Measurements from ENCODE around the gene C4A.
"Not testable (repeated sequence)": the region's sequence is repeated elsewhere in the genome, so short reads cannot be mapped to it uniquely, and the experiment has no call there.

The C4A gene

DNA sequence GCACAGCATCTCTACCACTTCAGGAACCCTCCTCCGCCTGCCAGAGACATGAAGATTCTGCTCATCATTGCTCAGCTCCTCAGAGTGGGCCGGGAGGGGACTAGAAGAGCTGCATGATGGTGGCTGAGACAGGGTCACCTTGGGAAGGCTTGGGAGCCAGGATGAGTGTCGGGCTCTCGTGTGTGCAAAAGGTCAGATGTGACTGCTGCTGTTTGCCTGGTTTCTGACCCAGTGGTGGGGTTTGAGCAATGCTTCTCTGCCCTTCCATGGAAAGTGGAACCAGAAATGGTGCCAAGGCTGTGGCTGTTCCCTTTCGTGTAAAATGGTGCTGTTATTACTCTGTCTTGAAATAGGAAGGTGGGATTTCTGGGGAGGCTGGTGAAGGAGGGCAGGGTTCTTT, 859 bp upstream of the C4A start:
- DNase-seq (ENCODE audit: low spot score) = not testable (repeated sequence)

DNA sequence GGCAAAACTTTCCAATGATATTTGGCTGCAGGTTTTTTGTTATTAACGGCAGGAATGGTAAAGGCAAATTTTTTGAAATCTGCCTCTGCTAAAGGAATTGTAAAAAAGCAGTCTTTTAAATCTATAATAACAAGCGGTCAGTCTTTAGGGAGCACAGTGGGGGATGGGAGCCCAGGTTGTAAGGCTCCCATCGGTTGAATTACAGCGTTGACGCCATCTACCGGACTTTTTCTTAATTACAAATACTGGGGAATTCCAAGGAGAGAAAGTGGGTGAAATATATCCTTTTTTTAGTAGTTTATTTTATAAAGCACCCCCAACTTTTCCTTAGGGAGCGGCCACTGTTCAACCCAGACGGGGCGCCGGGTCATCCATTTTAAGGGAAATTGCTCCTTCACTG, 7.5 kb downstream of the C4A start:
- not testable (repeated sequence) for DNase-seq (ENCODE audit: low spot score)

DNA sequence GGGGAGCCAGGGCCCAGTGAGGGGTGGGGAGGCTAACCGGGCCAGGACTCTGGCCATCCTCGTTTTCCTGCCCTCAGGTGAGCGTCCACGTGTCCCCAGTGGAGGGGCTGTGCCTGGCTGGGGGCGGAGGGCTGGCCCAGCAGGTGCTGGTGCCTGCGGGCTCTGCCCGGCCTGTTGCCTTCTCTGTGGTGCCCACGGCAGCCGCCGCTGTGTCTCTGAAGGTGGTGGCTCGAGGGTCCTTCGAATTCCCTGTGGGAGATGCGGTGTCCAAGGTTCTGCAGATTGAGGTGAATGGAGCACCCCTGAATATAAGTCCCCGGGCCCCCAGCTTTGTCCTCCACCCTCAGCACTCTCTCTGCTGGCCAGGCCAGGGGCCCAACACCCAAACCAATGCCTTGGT, 12.6 kb downstream of the C4A start:
- DNase-seq (ENCODE audit: low spot score) = not testable (repeated sequence)

GRCh38 chr6:31996385-31996784, 14.5 kb downstream of the C4A start:
- DNase-seq (ENCODE audit: low spot score) = not testable (repeated sequence)

DNA sequence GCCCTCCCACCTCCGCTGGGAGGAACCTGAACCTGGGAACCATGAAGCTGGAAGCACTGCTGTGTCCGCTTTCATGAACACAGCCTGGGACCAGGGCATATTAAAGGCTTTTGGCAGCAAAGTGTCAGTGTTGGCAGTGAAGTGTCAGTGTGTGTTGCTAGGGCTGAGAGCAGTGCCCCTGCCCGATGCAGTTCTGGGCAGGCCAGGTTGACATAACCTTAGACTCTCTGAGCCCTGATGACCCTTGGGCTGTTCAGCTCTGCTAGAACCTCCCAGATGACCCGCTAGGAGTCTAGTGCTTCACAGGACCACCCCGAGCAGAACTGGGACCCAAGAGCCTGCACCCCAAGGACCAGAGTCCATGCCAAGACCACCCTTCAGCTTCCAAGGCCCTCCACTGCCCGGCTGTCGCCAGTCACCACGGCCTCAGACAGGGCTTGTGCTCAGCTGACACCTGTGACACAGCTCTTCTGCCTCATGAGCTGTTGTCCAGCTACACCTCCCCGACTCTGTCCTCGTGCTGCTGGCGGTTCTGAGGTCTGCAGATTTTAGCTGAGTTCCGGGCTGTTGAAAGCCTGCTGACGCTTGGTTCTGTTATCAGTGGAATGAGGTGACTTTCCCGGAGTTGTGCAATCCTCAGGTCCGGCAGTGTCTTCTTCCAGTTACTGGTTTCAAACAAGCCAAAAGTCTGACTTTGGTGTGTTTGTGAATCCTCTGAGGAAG, 20.9 kb downstream of the C4A start:
- not testable (repeated sequence) for DNase-seq (ENCODE audit: low spot score)

DNA sequence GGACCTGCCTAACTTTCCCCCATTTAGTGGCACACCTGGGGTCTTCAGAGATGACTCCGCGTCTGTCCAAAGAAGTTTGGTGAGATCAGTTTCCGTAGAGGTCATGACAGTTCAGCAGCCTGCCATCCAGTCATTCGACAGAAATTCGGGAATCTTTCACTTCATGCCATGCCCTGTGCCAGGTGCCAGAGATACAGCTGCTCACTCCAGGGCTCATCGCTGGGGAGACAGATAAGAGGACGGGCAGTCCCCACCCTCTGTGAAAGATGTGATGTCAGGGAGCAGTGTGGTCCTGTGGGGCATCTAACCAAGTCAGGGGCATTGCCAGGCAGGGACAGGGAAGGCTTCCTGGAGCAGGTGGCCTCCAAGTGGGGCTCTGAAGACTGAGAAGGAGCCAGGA, 21.4 kb downstream of the C4A start:
- not testable (repeated sequence) for DNase-seq (ENCODE audit: low spot score)

DNA sequence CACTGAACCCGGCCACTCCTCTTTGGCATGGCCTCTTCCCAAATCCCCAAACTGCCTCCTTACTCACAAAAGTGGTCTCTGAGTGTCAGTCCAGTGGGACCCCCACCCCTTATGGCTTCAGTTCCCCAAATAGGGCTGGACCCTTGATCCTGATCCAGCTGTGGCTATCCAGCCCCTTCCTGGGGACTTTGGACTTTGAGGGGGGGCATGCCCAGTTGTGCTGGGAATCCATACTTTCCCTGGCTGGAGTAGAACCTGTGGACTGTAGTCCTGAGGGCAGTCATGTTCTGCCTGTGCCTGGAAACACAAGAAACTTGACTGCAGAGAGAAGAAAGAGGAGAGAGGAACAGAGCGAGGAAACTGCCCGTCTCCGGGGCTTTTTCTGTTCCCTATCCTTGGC, 22.5 kb downstream of the C4A start:
- DNase-seq (ENCODE audit: low spot score) = not testable (repeated sequence)

DNA sequence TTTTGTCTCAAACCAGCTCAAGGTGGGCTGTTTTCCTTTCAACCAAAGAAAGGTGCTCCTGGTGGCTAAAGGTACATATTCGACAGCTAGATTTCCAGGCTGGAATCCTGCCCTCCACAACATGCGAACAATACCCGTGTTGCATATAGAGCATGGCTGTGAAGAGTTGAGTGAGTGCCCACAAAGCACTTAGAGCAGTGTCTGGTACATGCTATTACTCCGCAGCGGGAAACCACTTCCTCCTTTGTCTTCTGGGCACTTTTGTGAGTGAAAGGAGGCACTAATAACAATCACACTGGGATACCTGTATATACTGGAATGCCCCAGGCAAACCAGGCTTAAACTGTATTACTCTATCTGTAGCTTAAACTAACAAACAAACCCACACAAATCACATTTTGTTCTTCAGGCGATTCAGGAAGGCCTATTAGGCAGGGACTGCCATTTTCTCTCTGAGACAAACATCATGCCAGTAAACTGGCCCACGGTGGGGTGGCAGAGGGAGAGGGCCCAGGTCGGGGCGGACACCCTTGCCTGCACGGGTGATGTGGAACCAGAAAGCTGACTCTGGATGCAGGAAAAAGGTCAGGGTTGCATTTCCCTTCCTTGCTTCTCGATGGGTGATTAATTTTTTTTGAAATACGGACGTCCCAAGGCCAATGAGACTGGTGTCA, 23.1 kb downstream of the C4A start:
- not testable (repeated sequence) for DNase-seq (ENCODE audit: low spot score)

DNA sequence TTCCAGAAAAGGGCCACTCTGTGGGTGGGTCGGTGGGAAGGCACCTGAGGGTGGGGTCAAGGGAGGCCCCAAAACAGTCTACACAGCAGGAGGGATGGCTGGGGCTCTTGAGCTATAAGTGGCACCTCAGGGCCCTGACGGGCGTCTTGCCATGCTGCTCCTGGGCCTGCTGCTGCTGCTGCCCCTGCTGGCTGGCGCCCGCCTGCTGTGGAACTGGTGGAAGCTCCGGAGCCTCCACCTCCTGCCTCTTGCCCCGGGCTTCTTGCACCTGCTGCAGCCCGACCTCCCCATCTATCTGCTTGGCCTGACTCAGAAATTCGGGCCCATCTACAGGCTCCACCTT, 23.7 kb downstream of the C4A start:
- not testable (repeated sequence) for DNase-seq (ENCODE audit: low spot score)

DNA sequence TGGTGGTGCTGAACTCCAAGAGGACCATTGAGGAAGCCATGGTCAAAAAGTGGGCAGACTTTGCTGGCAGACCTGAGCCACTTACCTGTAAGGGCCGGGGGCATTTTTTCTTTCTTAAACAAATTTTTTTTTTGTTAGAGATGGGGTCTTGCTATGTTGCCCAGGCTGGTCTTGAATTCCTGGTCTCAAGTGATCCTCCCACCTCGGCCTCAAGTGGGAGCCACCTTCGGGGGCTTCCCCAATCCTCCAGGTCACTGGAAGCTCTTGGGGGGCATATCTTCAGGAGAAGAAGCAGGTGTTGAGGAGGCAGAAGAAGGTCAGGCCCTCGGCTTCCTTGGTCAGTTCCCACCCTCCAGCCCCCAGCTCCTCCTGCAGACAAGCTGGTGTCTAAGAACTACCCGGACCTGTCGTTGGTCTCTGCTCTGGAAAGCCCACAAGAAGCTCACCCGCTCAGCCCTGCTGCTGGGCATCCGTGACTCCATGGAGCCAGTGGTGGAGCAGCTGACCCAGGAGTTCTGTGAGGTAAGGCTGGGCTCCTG, 24.2 kb downstream of the C4A start:
- peak; percentile 0 for DNase-seq (ENCODE audit: low spot score)

DNA sequence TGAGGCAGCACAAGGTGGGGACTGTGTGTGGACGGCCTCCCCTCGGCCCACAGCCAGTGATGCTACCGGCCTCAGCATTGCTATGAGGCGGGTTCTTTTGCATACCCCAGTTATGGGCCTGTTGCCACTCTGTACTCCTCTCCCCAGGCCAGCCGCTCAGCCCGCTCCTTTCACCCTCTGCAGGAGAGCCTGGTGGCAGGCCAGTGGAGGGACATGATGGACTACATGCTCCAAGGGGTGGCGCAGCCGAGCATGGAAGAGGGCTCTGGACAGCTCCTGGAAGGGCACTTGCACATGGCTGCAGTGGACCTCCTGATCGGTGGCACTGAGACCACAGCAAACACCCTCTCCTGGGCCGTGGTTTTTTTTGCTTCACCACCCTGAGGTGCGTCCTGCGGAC, 25.2 kb downstream of the C4A start:
- not testable (repeated sequence) for DNase-seq (ENCODE audit: low spot score)

GRCh38 chr6:32008037-32008436, 26.2 kb downstream of the C4A start:
- DNase-seq (ENCODE audit: low spot score) = not testable (repeated sequence)

- not testable (repeated sequence) for DNase-seq (ENCODE audit: low spot score)
These were observed 26.8 kb downstream of the C4A start for GRCh38 chr6:32008616-32009015.

DNA sequence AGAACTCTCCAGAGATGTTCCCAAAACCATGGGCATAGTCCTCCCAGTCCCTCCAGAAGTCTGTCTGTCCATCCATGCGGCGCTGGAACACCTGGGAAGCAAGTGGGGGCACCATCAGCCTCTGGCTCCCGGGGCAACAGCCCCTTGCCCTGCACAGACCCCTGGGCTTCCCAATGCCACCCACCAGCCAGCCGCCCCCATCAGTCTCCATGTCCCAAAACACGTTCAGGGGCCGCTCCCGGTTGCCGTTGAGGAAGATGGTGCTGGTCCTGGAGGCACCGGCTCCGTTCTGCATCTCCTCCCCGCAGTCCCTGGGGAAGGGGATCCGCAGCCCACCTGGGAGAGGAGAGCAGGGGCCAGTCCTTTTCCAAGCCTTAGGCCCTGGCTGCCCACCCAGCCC, 27.7 kb downstream of the C4A start:
- not testable (repeated sequence) for DNase-seq (ENCODE audit: low spot score)

- not testable (repeated sequence) for DNase-seq (ENCODE audit: low spot score)
These were observed 29.1 kb downstream of the C4A start for GRCh38 chr6:32010856-32011530.

- not testable (repeated sequence) for DNase-seq (ENCODE audit: low spot score)
These were observed 31.2 kb downstream of the C4A start for GRCh38 chr6:32012941-32013617.

DNA sequence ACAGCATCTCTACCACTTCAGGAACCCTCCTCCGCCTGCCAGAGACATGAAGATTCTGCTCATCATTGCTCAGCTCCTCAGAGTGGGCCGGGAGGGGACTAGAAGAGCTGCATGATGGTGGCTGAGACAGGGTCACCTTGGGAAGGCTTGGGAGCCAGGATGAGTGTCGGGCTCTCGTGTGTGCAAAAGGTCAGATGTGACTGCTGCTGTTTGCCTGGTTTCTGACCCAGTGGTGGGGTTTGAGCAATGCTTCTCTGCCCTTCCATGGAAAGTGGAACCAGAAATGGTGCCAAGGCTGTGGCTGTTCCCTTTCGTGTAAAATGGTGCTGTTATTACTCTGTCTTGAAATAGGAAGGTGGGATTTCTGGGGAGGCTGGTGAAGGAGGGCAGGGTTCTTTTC, 31.9 kb downstream of the C4A start:
- DNase-seq (ENCODE audit: low spot score) = not testable (repeated sequence)

DNA sequence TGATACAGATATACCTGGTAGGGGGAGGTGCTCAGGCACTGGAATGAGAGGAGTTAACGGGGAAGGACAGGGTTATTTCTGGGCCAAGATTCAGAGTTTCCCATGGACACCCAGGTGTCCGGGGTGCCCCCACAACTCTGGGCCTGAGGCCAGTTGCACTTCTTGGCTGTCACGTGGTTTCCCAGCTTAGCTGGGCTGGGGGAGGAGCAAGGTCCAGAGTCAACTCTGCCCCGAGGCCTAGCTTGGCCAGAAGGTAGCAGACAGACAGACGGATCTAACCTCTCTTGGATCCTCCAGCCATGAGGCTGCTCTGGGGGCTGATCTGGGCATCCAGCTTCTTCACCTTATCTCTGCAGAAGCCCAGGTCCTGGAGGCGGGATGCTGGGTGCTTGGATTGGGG, 32.7 kb downstream of the C4A start, which contains the start of gene C4B:
TSS of gene C4B (plus strand) at position 249 of the 400 bp plus-strand sequence. CDS start at position 300, 51 bp downstream.
- not testable (repeated sequence) for DNase-seq (ENCODE audit: low spot score)

DNA sequence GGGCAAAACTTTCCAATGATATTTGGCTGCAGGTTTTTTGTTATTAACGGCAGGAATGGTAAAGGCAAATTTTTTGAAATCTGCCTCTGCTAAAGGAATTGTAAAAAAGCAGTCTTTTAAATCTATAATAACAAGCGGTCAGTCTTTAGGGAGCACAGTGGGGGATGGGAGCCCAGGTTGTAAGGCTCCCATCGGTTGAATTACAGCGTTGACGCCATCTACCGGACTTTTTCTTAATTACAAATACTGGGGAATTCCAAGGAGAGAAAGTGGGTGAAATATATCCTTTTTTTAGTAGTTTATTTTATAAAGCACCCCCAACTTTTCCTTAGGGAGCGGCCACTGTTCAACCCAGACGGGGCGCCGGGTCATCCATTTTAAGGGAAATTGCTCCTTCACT, 40.2 kb downstream of the C4A start:
- DNase-seq (ENCODE audit: low spot score) = not testable (repeated sequence)

DNA sequence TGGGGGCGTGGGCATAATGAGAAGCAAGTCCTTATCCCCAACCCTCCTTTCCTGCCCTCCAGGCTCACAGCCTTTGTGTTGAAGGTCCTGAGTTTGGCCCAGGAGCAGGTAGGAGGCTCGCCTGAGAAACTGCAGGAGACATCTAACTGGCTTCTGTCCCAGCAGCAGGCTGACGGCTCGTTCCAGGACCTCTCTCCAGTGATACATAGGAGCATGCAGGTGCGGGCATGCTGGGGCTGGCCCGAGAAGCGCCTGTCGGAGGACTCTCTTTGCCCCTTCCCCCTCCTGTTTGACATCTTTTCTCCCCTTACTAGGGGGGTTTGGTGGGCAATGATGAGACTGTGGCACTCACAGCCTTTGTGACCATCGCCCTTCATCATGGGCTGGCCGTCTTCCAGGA, 46.8 kb downstream of the C4A start:
- DNase-seq (ENCODE audit: low spot score) = not testable (repeated sequence)

GRCh38 chr6:32029553-32029952, 47.7 kb downstream of the C4A start:
- not testable (repeated sequence) for DNase-seq (ENCODE audit: low spot score)
